Thoracic aorta (tissue), 2 donors: ENCODE results near the gene DLG4. TPM values are rescaled to one million over a fixed set of nuclear protein-coding genes. Genes with fewer than 3 reads are reported as not detected.
"Not testable (repeated sequence)": the region's sequence is repeated elsewhere in the genome, so short reads cannot be mapped to it uniquely, and the experiment has no call there.

Experiments used
- ATAC-seq: fragments of 150-250 bp; one replicate; pipeline ENCODE4 v1.8.0; 2017; ENCODE audit warnings: low read depth; ENCODE audit not compliant: insufficient number of reproducible peaks, low FRiP score
- DNase-seq: peaks from one replicate; pipeline ENCODE4 v3.0.0-alpha.2; 2020; ENCODE audit warnings: low spot score
- H3K27ac ChIP-seq, 2 donors: fragments of 200-600 bp; sonication (generic); 1 replicate in 1 of 2; 2 replicates in 1 of 2; pipeline ENCODE4 v1.5.1; 2016; ENCODE audit warnings: mild to moderate bottlenecking in 2 of 2, moderate library complexity in 2 of 2
- H3K27me3 ChIP-seq: fragments of 200-600 bp; sonication (generic); replicated peaks from 2 replicates; pipeline ENCODE4 v1.6.0; 2016; ENCODE audit warnings: mild to moderate bottlenecking; ENCODE audit not compliant: insufficient read depth
- H3K36me3 ChIP-seq: fragments of 200-600 bp; sonication (generic); one replicate; pipeline ENCODE4 v1.5.1; 2016
- H3K4me1 ChIP-seq, 2 donors: fragments of 200-600 bp; sonication (generic); 1 replicate in 1 of 2; 2 replicates in 1 of 2; pipeline versions ENCODE4 v1.5.1 to v1.6.0; 2016; ENCODE audit warnings: low read depth in 2 of 2, mild to moderate bottlenecking in 1 of 2; ENCODE audit not compliant: control insufficient read depth in 1 of 2
- H3K4me3 ChIP-seq: fragments of 200-600 bp; sonication (generic); 2 replicates; pipeline ENCODE4 v1.5.1; 2016; ENCODE audit warnings: mild to moderate bottlenecking
- H3K9me3 ChIP-seq: fragments of 200-600 bp; sonication (generic); 2 replicates; pipeline ENCODE4 v1.5.1; 2016
- CTCF ChIP-seq: fragments of 200-600 bp; sonication (generic); IDR thresholded peaks from one replicate; pipeline ENCODE4 v1.5.1; 2019; ENCODE audit warnings: antibody characterized with exemption
- total RNA-seq, 2 donors: library from RNA; depleted of rRNA; stranded (reverse); fragments of >200 nt; gene quantifications; one replicate each; pipeline versions ENCODE4 v1.1.0 to v1.2.3, GENCODE V29; 2016

DLG4 gene
- total RNA-seq, 2 donors from 2014 or later, result 14.0 to 14.8 TPM

- no peak for ATAC-seq
Observed at GRCh38 chr17:7190276-7190917, 29.2 kb downstream of the DLG4 start.

GRCh38 chr17:7186241-7186640 lies 33.4 kb downstream of the DLG4 start:
- Histone ChIP-seq H3K36me3 (peaks cover 4% of the 10 kb centered on the region), H3K27me3 (no peaks in the 10 kb centered on the region), H3K9me3 (no peaks in the 10 kb centered on the region), H3K27ac (no peak overlapping the region), H3K4me3 (no peak overlapping the region), H3K4me1 (no peaks in the 10 kb centered on the region)
- ATAC-seq, result no peak
- no peak for TF ChIP-seq CTCF
- no peak for DNase-seq

More at GRCh38 chr17:7190276-7190917, 29.2 kb downstream of the DLG4 start:
- Histone ChIP-seq H3K27me3 (no peaks in the 10 kb centered on the region), H3K4me3 (no peak overlapping the region), H3K27ac (no peak overlapping the region), H3K4me1 (no peaks in the 10 kb centered on the region), H3K9me3 (no peaks in the 10 kb centered on the region), H3K36me3 (peaks cover 28% of the 10 kb centered on the region)
- no peak for DNase-seq
- TF ChIP-seq CTCF, result no peak

- ATAC-seq, result no peak
- Histone ChIP-seq H3K36me3 (no peaks in the 10 kb centered on the region), H3K4me1 (no peaks in the 10 kb centered on the region), H3K4me3 (no peak overlapping the region), H3K27me3 (no peaks in the 10 kb centered on the region), H3K27ac (no peak overlapping the region), H3K9me3 (no peaks in the 10 kb centered on the region)
- DNase-seq, result no peak
- TF ChIP-seq CTCF, result no peak
Observed at GRCh38 chr17:7184647-7185046, 35.0 kb downstream of the DLG4 start.

- Histone ChIP-seq H3K4me3 (no peak overlapping the region), H3K27ac (no peak overlapping the region), H3K9me3 (no peaks in the 10 kb centered on the region), H3K27me3 (no peaks in the 10 kb centered on the region), H3K36me3 (no peaks in the 10 kb centered on the region), H3K4me1 (no peaks in the 10 kb centered on the region)
- ATAC-seq (no peak), DNase-seq (no peak)
- TF ChIP-seq CTCF, result no peak
Observed at GRCh38 chr17:7184091-7184488, 35.5 kb downstream of the DLG4 start.

GRCh38 chr17:7183433-7184090 lies 36.1 kb downstream of the DLG4 start:
- Histone ChIP-seq H3K4me1 (no peaks in the 10 kb centered on the region), H3K27me3 (no peaks in the 10 kb centered on the region), H3K36me3 (no peaks in the 10 kb centered on the region), H3K27ac (no peak overlapping the region), H3K9me3 (no peaks in the 10 kb centered on the region), H3K4me3 (no peak overlapping the region)
- DNase-seq (no peak), ATAC-seq (no peak)
- no peak for TF ChIP-seq CTCF

- not testable (repeated sequence) for H3K9me3 ChIP-seq, ATAC-seq, H3K4me3 ChIP-seq, H3K27ac ChIP-seq, DNase-seq, H3K36me3 ChIP-seq, H3K27me3 ChIP-seq
- H3K4me1 ChIP-seq, result peaks cover 9 to 12% of the 10 kb centered on the region in 2 donors
Observed at GRCh38 chr17:7182101-7182500, 37.5 kb downstream of the DLG4 start.
